K562 (cell line): ENCODE data around the gene DEDD. TPM values are rescaled to one million over a fixed set of nuclear protein-coding genes. Genes with fewer than 3 reads are reported as not detected.
A peak's percentile ranks its signal among the peaks of the same experiment; 100 is the strongest.

ENCODE experiments used
- ARID3A ChIP-seq: IDR thresholded peaks from 2 replicates; pipeline ENCODE4 v1.6.1; 2012; ENCODE audit warnings: low read depth, low read length, improper control_type of control experiment, borderline replicate concordance
- CGGBP1 ChIP-seq: fragments of 250-450 bp; sonication (Bioruptor Pico); IDR thresholded peaks from 2 replicates; pipeline ENCODE4 v1.9.0; 2021; ENCODE audit warnings: mild to moderate bottlenecking
- CLOCK ChIP-seq: fragments of 250-450 bp; sonication (Bioruptor Pico); IDR thresholded peaks from 2 replicates; pipeline ENCODE4 v1.4.0; 2020; ENCODE audit warnings: mild to moderate bottlenecking, moderate library complexity, borderline replicate concordance
- ELK3 ChIP-seq: fragments of 450-650 bp; formaldehyde crosslinking; IDR thresholded peaks from 2 replicates; pipeline ENCODE4 v1.4.0; 2020; ENCODE audit warnings: mild to moderate bottlenecking
- FUS ChIP-seq: fragments of 200-400 bp; formaldehyde crosslinking; optimal IDR thresholded peaks from 2 replicates; pipeline ENCODE3; 2017; ENCODE audit warnings: low read depth, low read length
- IFI16 ChIP-seq: fragments of 250-450 bp; sonication (Bioruptor Pico); IDR thresholded peaks from 2 replicates; pipeline ENCODE4 v2.1.2; 2022; ENCODE audit warnings: mild to moderate bottlenecking, inconsistent platforms
- IRF1 ChIP-seq: sonication (generic); formaldehyde crosslinking; IDR thresholded peaks from 2 replicates; pipeline ENCODE4 v1.8.0; 2022; ENCODE audit warnings: missing genetic modification reagents, mild to moderate bottlenecking, borderline replicate concordance
- JUND ChIP-seq, 2 experiments: IDR thresholded peaks; 2 replicates in 1 of 2; 3 replicates in 1 of 2; pipeline ENCODE4 v1.6.1; 2011; ENCODE audit warnings: borderline replicate concordance in 2 of 2, low read depth in 2 of 2, low read length in 2 of 2, improper control_type of control experiment in 1 of 2, missing biosample characterization in 1 of 2, missing genetic modification characterization in 1 of 2, missing genetic modification reagents in 1 of 2
- KDM2B ChIP-seq: fragments of 250-450 bp; sonication (Bioruptor Pico); IDR thresholded peaks from 2 replicates; pipeline ENCODE4 v1.8.0; 2021; ENCODE audit warnings: mild to moderate bottlenecking, moderate library complexity
- MTF1 ChIP-seq: fragments of 250-450 bp; sonication (Bioruptor Pico); IDR thresholded peaks from 2 replicates; pipeline ENCODE4 v1.9.0; 2021; ENCODE audit warnings: moderate library complexity, mild to moderate bottlenecking, inconsistent platforms, borderline replicate concordance
- POLR2AphosphoS5 ChIP-seq: IDR thresholded peaks from 2 replicates; pipeline ENCODE4 v1.6.1; 2011; ENCODE audit warnings: mild to moderate bottlenecking, low read depth, low read length, moderate library complexity; ENCODE audit not compliant: control insufficient read depth, insufficient read depth
- SMC3 ChIP-seq: conservative IDR thresholded peaks from 2 replicates; pipeline ENCODE4 v1.6.1; 2011; ENCODE audit warnings: low read depth, low read length, improper control_type of control experiment; ENCODE audit not compliant: insufficient read depth
- TEAD1 ChIP-seq, 2 experiments: fragments of 450-650 bp in 1 of 2; sonication (generic) in 1 of 2; formaldehyde crosslinking; IDR thresholded peaks; 2 replicates each; pipeline versions ENCODE4 v1.4.0 to v1.8.0; 2020 to 2022; ENCODE audit warnings: mild to moderate bottlenecking in 2 of 2, missing genetic modification reagents in 1 of 2
- THAP12 ChIP-seq: fragments of 250-450 bp; sonication (Bioruptor Pico); IDR thresholded peaks from 2 replicates; pipeline ENCODE4 v1.9.0; 2021; ENCODE audit warnings: mild to moderate bottlenecking, inconsistent platforms
- ZNF133 ChIP-seq: fragments of 250-450 bp; sonication (Bioruptor Pico); IDR thresholded peaks from 2 replicates; pipeline ENCODE4 v1.4.0; 2020; ENCODE audit warnings: mild to moderate bottlenecking
- ZNF696 ChIP-seq: fragments of 250-450 bp; sonication (Bioruptor Pico); conservative IDR thresholded peaks from 2 replicates; pipeline ENCODE4 v1.4.0; 2020; ENCODE audit warnings: mild to moderate bottlenecking, moderate library complexity
- polyA plus RNA-seq, 8 experiments: library from polyadenylated mRNA; depleted of rRNA in 4 of 8; stranded (reverse) in 5 of 8; unstranded in 3 of 8; fragments of >200 nt; fragmentation: Nextera tagmentation in 2 of 8; fragmentation: Illumina TruSeq in 1 of 8; extraction: Ambion mirVana in 2 of 8; extraction: Trizol in 1 of 8; gene quantifications; 2 replicates each; pipeline versions ENCODE4 v1.2.1 to v1.2.3, GENCODE V29; 2011 to 2014; ENCODE audit warnings: inconsistent platforms in 1 of 8, missing spikeins in 1 of 8
- total RNA-seq, 7 experiments: library from RNA; depleted of rRNA in 6 of 7; stranded (reverse); fragments of >200 nt in 6 of 7; fragmentation: Illumina TruSeq in 2 of 7; extraction: Trizol in 2 of 7; gene quantifications; 2 replicates each; pipeline versions ENCODE4 v1.2.1 to v1.2.3, GENCODE V29; 2011 to 2021; ENCODE audit warnings: low replicate concordance in 1 of 7

DEDD gene
- total and polyA plus RNA-seq, 9 of the 15 experiments (the other 6 are each of a cell fraction or from before 2014, with no cell fraction given), result 11.6 to 41.0 (median 16.8) TPM

- TF ChIP-seq IRF1 (no peak), SMC3 (no peak), ZNF133 (no peak), FUS (no peak), CLOCK (CRISPR knock-in tag) (no peak), MTF1 (CRISPR knock-in tag) (no peak), IFI16 (CRISPR knock-in tag) (no peak), POLR2AphosphoS5 (peak; percentile 78), ARID3A (no peak), CGGBP1 (CRISPR knock-in tag) (no peak), ZNF696 (CRISPR knock-in tag) (no peak), THAP12 (peak; percentile 86), ELK3 (CRISPR knock-in tag) (no peak), KDM2B (no peak), JUND (IDR thresholded peaks at IDR 0.05; ENCODE audit: borderline replicate concordance, low read depth, low read length) (peak; percentile 61), JUND (tag; IDR thresholded peaks at IDR 0.05; ENCODE audit: borderline replicate concordance, low read depth, low read length) (peak; percentile 24; the same call in 1 of the 3 replicates), TEAD1 (CRISPR knock-in tag; IDR thresholded peaks at IDR 0.05) (peak in 1 of 2 experiments; percentile 81; a peak in 2 of 4 replicates)
Measured at GRCh38 chr1:161117759-161118581, 14.5 kb downstream of the DEDD start, which contains the start of the genes NIT1 and PFDN2 (continued).
